GM19035 (cell line): ENCODE results near the gene GTF2IRD2.
"Not testable (repeated sequence)": the region's sequence is repeated elsewhere in the genome, so short reads cannot be mapped to it uniquely, and the experiment has no call there.

Source experiments
- ATAC-seq: cut with Tn5 transposase; IDR thresholded peaks from one replicate; pipeline ENCODE4 v1.9.1; 2021; ENCODE audit not compliant: unreplicated experiment

Gene GTF2IRD2

GRCh38 chr7:74788369-74789150 is 62.8 kb downstream of the GTF2IRD2 start:
- ATAC-seq = peak; percentile 86

GRCh38 chr7:74783595-74783994 is 67.8 kb downstream of the GTF2IRD2 start:
- not testable (repeated sequence) for ATAC-seq

- not testable (repeated sequence) for ATAC-seq
Measured at GRCh38 chr7:74781746-74782145, 69.7 kb downstream of the GTF2IRD2 start.

- not testable (repeated sequence) for ATAC-seq
Measured at GRCh38 chr7:74779053-74779452, 72.4 kb downstream of the GTF2IRD2 start.

GRCh38 chr7:74775111-74775510 is 76.3 kb downstream of the GTF2IRD2 start:
- ATAC-seq = not testable (repeated sequence)

GRCh38 chr7:74773760-74774750 is 77.3 kb downstream of the GTF2IRD2 start, which contains the start of gene NCF1:
Gene NCF1, plus strand, starts transcription at chr7:74774011. Its CDS starts 21 bp downstream, at chr7:74774032.
- ATAC-seq = peak; percentile 79

- ATAC-seq = not testable (repeated sequence)
Measured at GRCh38 chr7:74772093-74772492, 79.3 kb downstream of the GTF2IRD2 start.

GRCh38 chr7:74770062-74770461 is 81.3 kb downstream of the GTF2IRD2 start:
- not testable (repeated sequence) for ATAC-seq

GRCh38 chr7:74766991-74767390 is 84.4 kb downstream of the GTF2IRD2 start:
- not testable (repeated sequence) for ATAC-seq

GRCh38 chr7:74766509-74766908 is 84.9 kb downstream of the GTF2IRD2 start:
- not testable (repeated sequence) for ATAC-seq

GRCh38 chr7:74765205-74765918 is 86.0 kb downstream of the GTF2IRD2 start:
- ATAC-seq = not testable (repeated sequence)

- not testable (repeated sequence) for ATAC-seq
Measured at GRCh38 chr7:74758982-74759381, 92.4 kb downstream of the GTF2IRD2 start.

GRCh38 chr7:74758268-74758667 is 93.1 kb downstream of the GTF2IRD2 start:
- ATAC-seq = not testable (repeated sequence)

- ATAC-seq = not testable (repeated sequence)
Measured at GRCh38 chr7:74756673-74757072, 94.7 kb downstream of the GTF2IRD2 start.

GRCh38 chr7:74753921-74754482 is 97.4 kb downstream of the GTF2IRD2 start:
- ATAC-seq = not testable (repeated sequence)
